Measurements from ENCODE around the gene CRB2.

DNA sequence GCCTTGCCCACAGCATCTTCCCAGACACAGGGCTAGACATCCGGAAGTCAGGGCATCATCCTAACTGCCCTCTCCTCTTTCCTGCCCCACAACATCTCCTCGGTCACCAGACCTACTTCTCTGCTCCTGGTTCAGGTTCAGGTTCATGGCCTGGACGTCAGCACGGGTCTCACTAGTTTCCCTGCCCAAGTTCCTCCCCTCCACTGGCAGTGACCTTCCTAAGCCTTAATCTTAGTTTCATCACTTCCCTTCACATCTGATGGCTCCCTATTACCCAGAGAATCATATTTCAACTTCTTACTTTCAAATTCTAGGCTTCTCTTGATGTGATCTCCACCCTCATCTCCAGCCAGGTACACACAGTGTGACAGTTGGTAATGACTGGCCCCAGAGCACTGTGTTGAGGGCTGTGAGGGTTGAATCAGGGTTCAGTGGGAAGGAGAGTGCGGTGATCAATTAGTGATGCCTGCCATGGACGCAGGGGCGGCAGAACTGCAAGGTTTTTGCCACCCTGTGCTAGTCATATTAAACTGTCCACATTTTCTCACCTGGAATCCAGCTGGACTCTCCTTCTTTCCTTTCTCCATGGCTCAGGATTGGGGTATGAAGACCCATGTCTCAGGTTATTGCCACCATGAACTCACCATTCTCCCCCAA, 34.3 kb upstream of the CRB2 start:
- TF ChIP-seq, protein P1, sequence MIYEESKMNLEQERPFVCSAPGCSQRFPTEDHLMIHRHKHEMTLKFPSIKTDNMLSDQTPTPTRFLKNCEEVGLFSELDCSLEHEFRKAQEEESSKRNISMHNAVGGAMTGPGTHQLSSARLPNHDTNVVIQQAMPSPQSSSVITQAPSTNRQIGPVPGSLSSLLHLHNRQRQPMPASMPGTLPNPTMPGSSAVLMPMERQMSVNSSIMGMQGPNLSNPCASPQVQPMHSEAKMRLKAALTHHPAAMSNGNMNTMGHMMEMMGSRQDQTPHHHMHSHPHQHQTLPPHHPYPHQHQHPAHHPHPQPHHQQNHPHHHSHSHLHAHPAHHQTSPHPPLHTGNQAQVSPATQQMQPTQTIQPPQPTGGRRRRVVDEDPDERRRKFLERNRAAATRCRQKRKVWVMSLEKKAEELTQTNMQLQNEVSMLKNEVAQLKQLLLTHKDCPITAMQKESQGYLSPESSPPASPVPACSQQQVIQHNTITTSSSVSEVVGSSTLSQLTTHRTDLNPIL (CRISPR knock-in tag; IDR thresholded peaks at IDR 0.05; ENCODE audit: low read depth), result no peak
- TF ChIP-seq, protein P2, sequence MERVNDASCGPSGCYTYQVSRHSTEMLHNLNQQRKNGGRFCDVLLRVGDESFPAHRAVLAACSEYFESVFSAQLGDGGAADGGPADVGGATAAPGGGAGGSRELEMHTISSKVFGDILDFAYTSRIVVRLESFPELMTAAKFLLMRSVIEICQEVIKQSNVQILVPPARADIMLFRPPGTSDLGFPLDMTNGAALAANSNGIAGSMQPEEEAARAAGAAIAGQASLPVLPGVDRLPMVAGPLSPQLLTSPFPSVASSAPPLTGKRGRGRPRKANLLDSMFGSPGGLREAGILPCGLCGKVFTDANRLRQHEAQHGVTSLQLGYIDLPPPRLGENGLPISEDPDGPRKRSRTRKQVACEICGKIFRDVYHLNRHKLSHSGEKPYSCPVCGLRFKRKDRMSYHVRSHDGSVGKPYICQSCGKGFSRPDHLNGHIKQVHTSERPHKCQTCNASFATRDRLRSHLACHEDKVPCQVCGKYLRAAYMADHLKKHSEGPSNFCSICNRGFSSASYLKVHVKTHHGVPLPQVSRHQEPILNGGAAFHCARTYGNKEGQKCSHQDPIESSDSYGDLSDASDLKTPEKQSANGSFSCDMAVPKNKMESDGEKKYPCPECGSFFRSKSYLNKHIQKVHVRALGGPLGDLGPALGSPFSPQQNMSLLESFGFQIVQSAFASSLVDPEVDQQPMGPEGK (CRISPR knock-in tag; IDR thresholded peaks at IDR 0.05; ENCODE audit: borderline replicate concordance), result no peak
- TF ChIP-seq ARNTL (CRISPR knock-in tag; IDR thresholded peaks at IDR 0.05; ENCODE audit: borderline replicate concordance, low read depth), result no peak
- no peak for TF ChIP-seq ZNF70 (CRISPR knock-in tag; IDR thresholded peaks at IDR 0.05)
